ENCODE results near the gene AGO3.

GRCh38 chr1:35971601-35972000 lies 40.7 kb downstream of the AGO3 start:
- TF ChIP-seq ARNT (IDR thresholded peaks at IDR 0.05) (no peak), SP1 (IDR thresholded peaks at IDR 0.05) (no peak), SUZ12 (IDR thresholded peaks at IDR 0.05) (no peak), FOXM1 (IDR thresholded peaks at IDR 0.05; ENCODE audit: borderline replicate concordance) (no peak), TARDBP (IDR thresholded peaks at IDR 0.05) (no peak), ELF4 (IDR thresholded peaks at IDR 0.05) (no peak), BHLHE40 (IDR thresholded peaks at IDR 0.05; ENCODE audit: borderline replicate concordance) (no peak)
